Sigmoid colon (tissue), 7 donors: ENCODE measurements around the gene ZNF362. TPM values are rescaled to one million over a fixed set of nuclear protein-coding genes. Genes with fewer than 3 reads are reported as not detected.

ENCODE experiments used
- DNase-seq: peaks from one replicate; pipeline ENCODE4 v3.0.0-alpha.2; 2019
- H3K27ac ChIP-seq, 4 donors: fragments of 200-600 bp; sonication (generic); one replicate each; pipeline ENCODE4 v1.5.1; 2016 to 2019; ENCODE audit warnings: mild to moderate bottlenecking in 1 of 4
- H3K27me3 ChIP-seq, 3 donors: fragments of 200-600 bp; sonication (generic); one replicate each; pipeline ENCODE4 v1.5.1; 2019; ENCODE audit warnings: mild to moderate bottlenecking in 1 of 3
- H3K36me3 ChIP-seq, 4 donors: fragments of 200-600 bp; sonication (generic); one replicate each; pipeline ENCODE4 v1.5.1; 2016 to 2019
- H3K4me1 ChIP-seq, 4 donors: fragments of 200-600 bp; sonication (generic); one replicate each; pipeline ENCODE4 v1.5.1; 2017 to 2019
- H3K4me3 ChIP-seq, 4 donors: fragments of 200-600 bp; sonication (generic); one replicate each; pipeline ENCODE4 v1.5.1; 2017 to 2019; ENCODE audit warnings: mild to moderate bottlenecking in 2 of 4, moderate library complexity in 1 of 4
- H3K9me3 ChIP-seq, 4 donors: fragments of 200-600 bp in 3 of 4; sonication (generic) in 3 of 4; one replicate each; pipeline versions ENCODE4 v1.5.1 to v1.6.1; 2013 to 2019
- CTCF ChIP-seq, 4 experiments: fragments of 450-650 bp in 3 of 4; fragments of 200-600 bp in 1 of 4; IDR thresholded peaks; one replicate each; pipeline ENCODE4 v1.5.1; 2016 to 2019; ENCODE audit warnings: antibody characterized with exemption in 4 of 4, mild to moderate bottlenecking in 3 of 4, moderate library complexity in 2 of 4
- EP300 ChIP-seq, 4 donors: sonication (generic); formaldehyde crosslinking; IDR thresholded peaks; one replicate each; pipeline ENCODE4 v1.6.1; 2017; ENCODE audit warnings: antibody characterized with exemption in 4 of 4
- POLR2A ChIP-seq, 2 donors: fragments of 450-650 bp; IDR thresholded peaks; one replicate each; pipeline ENCODE4 v1.6.1; 2016; ENCODE audit warnings: antibody characterized with exemption in 2 of 2, mild to moderate bottlenecking in 2 of 2, moderate library complexity in 2 of 2
- POLR2AphosphoS5 ChIP-seq, 4 donors: sonication (generic); formaldehyde crosslinking; IDR thresholded peaks; one replicate each; pipeline ENCODE4 v1.6.1; 2017; ENCODE audit warnings: antibody characterized with exemption in 4 of 4
- WGBS, 2 donors: extraction: QIAGEN DNeasy Blood & Tissue Kit; methylation state at CpG; one replicate each; pipeline ENCODE4 v1.1.7; 2013; 5-methylcytosine and 5-hydroxymethylcytosine counted together
- intact Hi-C: fragments of 100-400 bp; cut with DNase I; formaldehyde crosslinking; loops from one replicate; pipeline ENCODE4 v1.15.1; 2023
- polyA plus RNA-seq, 3 donors: library from polyadenylated mRNA; stranded (reverse); fragments of 200-250 nt; gene quantifications; one replicate each; pipeline ENCODE4 v1.2.3, GENCODE V29; 2013
- total RNA-seq, 4 donors: library from RNA; depleted of rRNA; stranded (reverse); fragments of >200 nt; gene quantifications; one replicate each; pipeline ENCODE4 v1.1.0, GENCODE V29; 2016
- donor health status: healthy with polysubstance abuse.
- donor health status: Bipolar disorder and iron deficiency.
- donor health status: healthy.

ZNF362 gene
- total and polyA plus RNA-seq, 7 donors: 3.5 to 18.8 (median 11.2) TPM

GRCh38 chr1:33323663-33324477, 67.6 kb downstream of the ZNF362 start:
- no peak for TF ChIP-seq POLR2A (IDR thresholded peaks at IDR 0.05)
- no peak for TF ChIP-seq EP300 (IDR thresholded peaks at IDR 0.05)
- peak in 1 of 4 donors; percentile 30 for TF ChIP-seq POLR2AphosphoS5 (IDR thresholded peaks at IDR 0.05)
- TF ChIP-seq CTCF (IDR thresholded peaks at IDR 0.05): no peak
- Histone ChIP-seq H3K27me3 (no peaks in the 10 kb centered on the region), H3K9me3 (no peaks in the 10 kb centered on the region), H3K4me1 (peaks cover 0 to 42% (median 25%) of the 10 kb centered on the region in 4 donors), H3K4me3 (no peak overlapping the region), H3K27ac (peak overlapping the region in 3 of 4 donors; percentile 11 to 41 (median 21)), H3K36me3 (peaks cover 43 to 66% (median 58%) of the 10 kb centered on the region in 4 donors)
- 84 to 94% methylated on average over 14 of the region's 14 CpGs for WGBS, 2 donors
- intact Hi-C loops: no loop called here
- DNase-seq: peak; percentile 64

GRCh38 chr1:33324677-33325575, 68.6 kb downstream of the ZNF362 start:
- peak overlapping the region in 3 of 4 donors; percentile 11 to 100 (median 21) for H3K27ac ChIP-seq
- peaks cover 0 to 42% (median 32%) of the 10 kb centered on the region in 4 donors for H3K4me1 ChIP-seq
- intact Hi-C loops: no loop called here
- TF ChIP-seq CTCF (IDR thresholded peaks at IDR 0.05) (no peak), POLR2AphosphoS5 (IDR thresholded peaks at IDR 0.05) (no peak), POLR2A (IDR thresholded peaks at IDR 0.05) (no peak), EP300 (IDR thresholded peaks at IDR 0.05) (no peak)
- 89 to 93% methylated on average over 22 of the region's 22 CpGs for WGBS, 2 donors
- H3K27me3 ChIP-seq: no peaks in the 10 kb centered on the region
- H3K9me3 ChIP-seq: no peaks in the 10 kb centered on the region
- peak; percentile 67 for DNase-seq
- peaks cover 54 to 76% (median 68%) of the 10 kb centered on the region in 4 donors for H3K36me3 ChIP-seq
- H3K4me3 ChIP-seq: no peak overlapping the region

- H3K9me3 ChIP-seq: no peaks in the 10 kb centered on the region
- peak; percentile 64 for DNase-seq
- WGBS, 2 donors: 85 to 86% methylated on average over 9 of the region's 9 CpGs
- H3K27me3 ChIP-seq: no peaks in the 10 kb centered on the region
- H3K36me3 ChIP-seq: peaks cover 69 to 95% (median 87%) of the 10 kb centered on the region in 4 donors
- TF ChIP-seq POLR2A (IDR thresholded peaks at IDR 0.05) (no peak), POLR2AphosphoS5 (IDR thresholded peaks at IDR 0.05) (no peak), CTCF (IDR thresholded peaks at IDR 0.05) (no peak), EP300 (IDR thresholded peaks at IDR 0.05) (no peak)
- no peak overlapping the region for H3K4me3 ChIP-seq
- H3K4me1 ChIP-seq: peaks cover 0 to 52% (median 38%) of the 10 kb centered on the region in 4 donors
- peak overlapping the region in 3 of 4 donors; percentile 52 to 100 (median 99) for H3K27ac ChIP-seq
- intact Hi-C loops: no loop called here
These were observed 70.5 kb downstream of the ZNF362 start for GRCh38 chr1:33326785-33327184.

- Histone ChIP-seq H3K36me3 (peaks cover 76 to 100% (median 89%) of the 10 kb centered on the region in 4 donors), H3K27ac (peak overlapping the region; percentile 52 to 100 (median 78)), H3K4me3 (no peak overlapping the region), H3K27me3 (no peaks in the 10 kb centered on the region), H3K4me1 (peaks cover 0 to 61% (median 48%) of the 10 kb centered on the region in 4 donors), H3K9me3 (no peaks in the 10 kb centered on the region)
- DNase-seq: peak; percentile 87
- TF ChIP-seq POLR2AphosphoS5 (IDR thresholded peaks at IDR 0.05) (peak in 3 of 4 donors; percentile 28 to 30 (median 30)), POLR2A (IDR thresholded peaks at IDR 0.05) (no peak)
- intact Hi-C loops: no loop called here
- WGBS, 2 donors: 50 to 73% methylated on average over 9 of the region's 9 CpGs
These were observed 71.5 kb downstream of the ZNF362 start for GRCh38 chr1:33327587-33328325.
